ENCODE data around the gene PLXNC1.
A peak's percentile ranks its signal among the peaks of the same experiment; 100 is the strongest.

Gene PLXNC1

GRCh38 chr12:94162108-94162507, 13.7 kb downstream of the PLXNC1 start:
- no peak for DNase-seq

GRCh38 chr12:94163850-94164249, 15.5 kb downstream of the PLXNC1 start:
- DNase-seq = no peak

GRCh38 chr12:94165138-94165537, 16.8 kb downstream of the PLXNC1 start:
- DNase-seq = no peak

- DNase-seq = no peak
These were observed 17.4 kb downstream of the PLXNC1 start for GRCh38 chr12:94165670-94166364.

GRCh38 chr12:94167071-94167755, 18.8 kb downstream of the PLXNC1 start:
- no peak for DNase-seq

- DNase-seq = no peak
These were observed 19.5 kb downstream of the PLXNC1 start for GRCh38 chr12:94167756-94168416.

GRCh38 chr12:94169495-94169894, 21.1 kb downstream of the PLXNC1 start:
- peak in 1 of 2 experiments; percentile 55 for DNase-seq

GRCh38 chr12:94169966-94170689, 21.8 kb downstream of the PLXNC1 start:
- no peak for DNase-seq

GRCh38 chr12:94170690-94171594, 22.6 kb downstream of the PLXNC1 start:
- no peak for DNase-seq

- DNase-seq = no peak
These were observed 23.2 kb downstream of the PLXNC1 start for GRCh38 chr12:94171595-94171930.

- DNase-seq = peak; percentile 10 to 52
These were observed 23.7 kb downstream of the PLXNC1 start for GRCh38 chr12:94172031-94172430.

- DNase-seq = no peak
These were observed 24.6 kb downstream of the PLXNC1 start for GRCh38 chr12:94172973-94173372.

GRCh38 chr12:94173660-94174265, 25.4 kb downstream of the PLXNC1 start:
- DNase-seq = no peak

GRCh38 chr12:94174576-94174975, 26.2 kb downstream of the PLXNC1 start:
- DNase-seq = no peak

GRCh38 chr12:94175763-94176668, 27.6 kb downstream of the PLXNC1 start:
- no peak for DNase-seq

GRCh38 chr12:94178054-94178453, 29.7 kb downstream of the PLXNC1 start:
- DNase-seq = no peak

- DNase-seq = no peak
These were observed 30.5 kb downstream of the PLXNC1 start for GRCh38 chr12:94178882-94179281.

- DNase-seq = no peak
These were observed 31.3 kb downstream of the PLXNC1 start for GRCh38 chr12:94179723-94180122.

- no peak for DNase-seq
These were observed 32.4 kb downstream of the PLXNC1 start for GRCh38 chr12:94180558-94181296.
